Mesendoderm (in vitro differentiated cells): ENCODE measurements around the gene CASKIN1.

Experiments used
- DNase-seq: peaks from one replicate; pipeline ENCODE4 v3.0.0; 2013
- H2AK5ac ChIP-seq: 2 replicates; pipeline ENCODE4 v1.6.1; 2013; ENCODE audit warnings: low read length, inconsistent platforms
- H2BK120ac ChIP-seq: 2 replicates; pipeline ENCODE4 v1.6.1; 2013; ENCODE audit warnings: low read depth, mild to moderate bottlenecking, low read length, moderate library complexity, mixed read lengths
- H2BK15ac ChIP-seq: replicated peaks from 2 replicates; pipeline ENCODE4 v1.6.1; 2013; ENCODE audit warnings: low read depth, mild to moderate bottlenecking, moderate library complexity
- H2BK5ac ChIP-seq: 2 replicates; pipeline ENCODE4 v1.6.1; 2013; ENCODE audit warnings: low read length, inconsistent platforms
- H3K18ac ChIP-seq: 2 replicates; pipeline ENCODE4 v1.6.1; 2013; ENCODE audit warnings: mild to moderate bottlenecking, low read length, mixed read lengths
- H3K23ac ChIP-seq: one replicate; pipeline ENCODE4 v1.6.1; 2013; ENCODE audit warnings: low read length
- H3K27ac ChIP-seq: 2 replicates; pipeline ENCODE4 v1.5.1; 2013; ENCODE audit warnings: low read depth, mild to moderate bottlenecking, inconsistent platforms, low read length, moderate library complexity
- H3K27me3 ChIP-seq: 2 replicates; pipeline ENCODE4 v1.6.1; 2013; ENCODE audit warnings: low read length, control low read depth, mild to moderate bottlenecking, inconsistent platforms; ENCODE audit not compliant: insufficient read depth, poor library complexity
- H3K36me3 ChIP-seq: 2 replicates; pipeline ENCODE4 v1.6.1; 2013; ENCODE audit warnings: low read length, inconsistent platforms; ENCODE audit not compliant: control insufficient read depth, insufficient read depth
- H3K4ac ChIP-seq: one replicate; pipeline ENCODE4 v1.6.1; 2013; ENCODE audit warnings: low read depth, mild to moderate bottlenecking, low read length, moderate library complexity
- H3K4me1 ChIP-seq: 2 replicates; pipeline ENCODE4 v1.6.1; 2013; ENCODE audit warnings: low read depth, low read length, inconsistent platforms; ENCODE audit not compliant: control insufficient read depth
- H3K4me2 ChIP-seq: 2 replicates; pipeline ENCODE4 v1.6.1; 2013; ENCODE audit warnings: low read length
- H3K4me3 ChIP-seq: 2 replicates; pipeline ENCODE4 v1.5.1; 2013; ENCODE audit warnings: mild to moderate bottlenecking, low read length
- H3K56ac ChIP-seq: one replicate; pipeline ENCODE4 v1.6.1; 2013; ENCODE audit warnings: low read length
- H3K79me1 ChIP-seq: 2 replicates; pipeline ENCODE4 v1.6.1; 2013; ENCODE audit warnings: low read length, inconsistent platforms
- H3K79me2 ChIP-seq: 2 replicates; pipeline ENCODE4 v1.6.1; 2013; ENCODE audit warnings: mild to moderate bottlenecking, low read length; ENCODE audit not compliant: control insufficient read depth, insufficient read depth
- H3K9ac ChIP-seq: 2 replicates; pipeline ENCODE4 v1.6.1; 2013; ENCODE audit warnings: low read length, inconsistent platforms
- H4K5ac ChIP-seq: one replicate; pipeline ENCODE4 v1.6.1; 2013; ENCODE audit warnings: low read length
- H4K8ac ChIP-seq: one replicate; pipeline ENCODE4 v1.6.1; 2013; ENCODE audit warnings: low read depth, mild to moderate bottlenecking, control low read depth, low read length, moderate library complexity
- WGBS: extraction: QIAGEN DNeasy Blood & Tissue Kit; methylation state at CpG from one replicate; pipeline ENCODE4 v1.1.7; 2013; ENCODE audit warnings: low lambda C conversion rate, missing lambda C conversion rate; ENCODE audit not compliant: insufficient coverage; ENCODE audit errors: extremely low coverage; 5-methylcytosine and 5-hydroxymethylcytosine counted together

CASKIN1 gene

DNA sequence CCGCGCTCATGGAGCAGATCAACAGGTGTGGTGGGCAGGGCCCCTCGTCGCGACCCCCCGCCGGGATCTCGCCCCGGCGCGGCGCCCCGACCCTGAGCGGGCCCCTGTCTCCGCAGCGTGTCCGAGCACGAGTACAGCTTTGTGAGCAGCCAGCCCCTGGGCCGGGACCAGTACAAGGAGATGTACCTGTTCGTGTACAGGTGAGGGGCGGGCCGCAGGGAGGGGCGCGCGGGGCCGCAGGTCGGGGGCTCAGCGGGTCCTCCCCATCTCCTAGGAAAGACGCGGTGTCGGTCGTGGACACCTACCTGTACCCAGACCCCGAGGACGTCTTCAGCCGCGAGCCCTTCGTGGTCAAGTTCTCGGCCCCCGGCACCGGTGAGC is 40.7 kb upstream of the CASKIN1 start:
- peaks cover 3% of the 10 kb centered on the region for H3K27me3 ChIP-seq
- WGBS = no CpG with 5 or more reads among the region's 40 CpGs
- H2BK5ac ChIP-seq = no peak overlapping the region
- H3K56ac ChIP-seq = peak overlapping the region; percentile 25
- H3K9ac ChIP-seq = no peak overlapping the region
- no peak overlapping the region for H2BK15ac ChIP-seq
- no peak for DNase-seq
- no peak overlapping the region for H3K4me3 ChIP-seq
- H3K4me2 ChIP-seq = no peak overlapping the region
- no peaks in the 10 kb centered on the region for H3K4me1 ChIP-seq
- no peak overlapping the region for H4K5ac ChIP-seq
- H2AK5ac ChIP-seq = no peak overlapping the region
- no peaks in the 10 kb centered on the region for H3K79me1 ChIP-seq
- H3K36me3 ChIP-seq = no peaks in the 10 kb centered on the region
- H4K8ac ChIP-seq = no peak overlapping the region
- no peak overlapping the region for H3K4ac ChIP-seq
- H3K79me2 ChIP-seq = no peaks in the 10 kb centered on the region
- H3K18ac ChIP-seq = no peak overlapping the region
- no peak overlapping the region for H3K27ac ChIP-seq
- no peak overlapping the region for H3K23ac ChIP-seq
- no peak overlapping the region for H2BK120ac ChIP-seq

DNA sequence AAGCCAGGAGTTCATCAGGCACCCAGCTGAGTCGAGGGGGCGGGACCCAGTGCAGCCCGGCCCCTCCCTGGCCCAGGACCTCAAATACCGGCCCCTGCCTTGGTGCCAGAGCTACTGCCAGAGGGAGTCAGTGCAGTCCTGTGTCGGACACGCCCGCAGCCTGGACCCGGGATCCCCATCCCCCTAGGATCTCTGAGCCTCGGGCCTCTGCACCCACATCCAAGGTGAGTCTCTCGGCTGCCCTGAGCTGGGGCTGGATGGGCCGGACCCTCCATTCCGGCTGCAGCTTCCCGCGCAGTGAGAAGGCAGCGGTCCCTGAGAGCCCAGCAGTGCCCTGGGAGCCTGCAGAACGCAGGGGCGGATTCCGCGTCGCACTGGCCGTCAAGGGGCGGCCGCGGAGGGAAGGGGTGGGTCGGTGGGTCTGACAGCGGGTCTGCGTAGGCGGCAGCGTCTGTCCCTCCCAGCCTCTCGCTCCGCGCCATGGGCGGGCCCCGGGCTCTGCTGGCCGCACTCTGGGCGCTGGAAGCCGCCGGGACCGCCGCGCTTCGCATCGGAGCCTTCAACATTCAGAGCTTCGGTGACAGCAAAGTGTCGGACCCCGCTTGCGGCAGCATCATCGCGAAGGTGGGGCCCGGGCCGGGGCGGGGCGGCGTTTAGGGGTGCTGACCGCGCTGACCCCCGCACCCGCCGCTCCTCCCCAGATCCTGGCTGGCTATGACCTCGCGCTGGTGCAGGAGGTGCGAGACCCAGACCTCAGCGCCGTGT is 40.1 kb upstream of the CASKIN1 start, which contains the start of gene DNASE1L2:
Gene DNASE1L2 (plus strand): TSS at position 108 of the 765 bp plus-strand sequence. CDS start 373 bp downstream, at position 481.
- Histone ChIP-seq H4K5ac (no peak within 1 kb of the TSS), H2BK120ac (no peak within 1 kb of the TSS), H2AK5ac (no peak within 1 kb of the TSS), H2BK5ac (no peak within 1 kb of the TSS), H3K27me3 (peaks cover 3% of the 10 kb centered on the region), H3K27ac (no peak within 1 kb of the TSS), H3K79me2 (no peaks in the 10 kb centered on the region), H3K36me3 (no peaks in the 10 kb centered on the region), H3K4ac (no peak within 1 kb of the TSS), H3K23ac (no peak within 1 kb of the TSS), H3K4me2 (peak within 1 kb of the TSS; percentile 7), H3K4me3 (no peak within 1 kb of the TSS), H3K18ac (no peak within 1 kb of the TSS), H3K56ac (peak within 1 kb of the TSS; percentile 64), H4K8ac (no peak within 1 kb of the TSS), H2BK15ac (no peak within 1 kb of the TSS), H3K79me1 (no peaks in the 10 kb centered on the region), H3K4me1 (no peaks in the 10 kb centered on the region), H3K9ac (peak within 1 kb of the TSS; percentile 38)
- peak; percentile 56 for DNase-seq
- no CpG with 5 or more reads among the region's 64 CpGs for WGBS

DNA sequence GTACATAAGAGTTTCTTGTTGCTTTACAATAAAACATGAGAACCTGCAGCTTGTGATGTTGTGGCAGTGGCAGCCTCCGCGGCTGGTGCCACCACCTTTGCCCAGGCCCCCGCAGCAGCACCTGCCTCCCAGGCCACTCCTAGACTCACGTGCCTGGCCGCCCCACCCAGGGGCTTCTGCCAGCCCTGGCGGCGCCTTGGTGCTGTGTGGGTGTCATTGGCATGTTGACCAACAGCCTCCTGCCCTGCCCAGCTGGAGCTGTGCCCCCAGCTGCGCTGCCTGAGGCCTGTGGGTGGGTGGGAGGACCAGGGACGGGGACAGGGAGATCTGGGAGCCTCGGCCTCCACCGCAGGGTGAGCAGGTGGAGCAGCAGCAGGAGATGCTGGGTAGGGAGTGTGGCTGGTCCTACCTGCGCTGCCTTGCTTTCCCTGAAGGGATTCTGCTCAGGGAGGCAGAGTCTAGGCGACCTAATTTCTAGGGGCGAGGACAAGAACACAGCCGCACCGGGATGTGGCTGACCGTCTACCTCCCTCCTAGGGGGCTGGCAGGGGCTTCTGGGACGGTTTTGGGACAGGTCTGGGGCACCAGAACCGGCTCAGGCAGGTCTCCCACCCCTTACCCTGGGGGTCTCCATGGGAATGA is 39.4 kb upstream of the CASKIN1 start:
- no peaks in the 10 kb centered on the region for H3K36me3 ChIP-seq
- no peak overlapping the region for H3K9ac ChIP-seq
- WGBS = no CpG with 5 or more reads among the region's 19 CpGs
- H4K5ac ChIP-seq = no peak overlapping the region
- H3K27ac ChIP-seq = no peak overlapping the region
- H4K8ac ChIP-seq = no peak overlapping the region
- H3K23ac ChIP-seq = no peak overlapping the region
- DNase-seq = no peak
- H2AK5ac ChIP-seq = no peak overlapping the region
- no peak overlapping the region for H2BK5ac ChIP-seq
- H3K79me2 ChIP-seq = no peaks in the 10 kb centered on the region
- no peaks in the 10 kb centered on the region for H3K79me1 ChIP-seq
- peaks cover 3% of the 10 kb centered on the region for H3K27me3 ChIP-seq
- no peaks in the 10 kb centered on the region for H3K4me1 ChIP-seq
- no peak overlapping the region for H3K4me2 ChIP-seq
- no peak overlapping the region for H2BK15ac ChIP-seq
- no peak overlapping the region for H3K4ac ChIP-seq
- H3K4me3 ChIP-seq = no peak overlapping the region
- H3K18ac ChIP-seq = no peak overlapping the region
- H3K56ac ChIP-seq = no peak overlapping the region
- H2BK120ac ChIP-seq = no peak overlapping the region

DNA sequence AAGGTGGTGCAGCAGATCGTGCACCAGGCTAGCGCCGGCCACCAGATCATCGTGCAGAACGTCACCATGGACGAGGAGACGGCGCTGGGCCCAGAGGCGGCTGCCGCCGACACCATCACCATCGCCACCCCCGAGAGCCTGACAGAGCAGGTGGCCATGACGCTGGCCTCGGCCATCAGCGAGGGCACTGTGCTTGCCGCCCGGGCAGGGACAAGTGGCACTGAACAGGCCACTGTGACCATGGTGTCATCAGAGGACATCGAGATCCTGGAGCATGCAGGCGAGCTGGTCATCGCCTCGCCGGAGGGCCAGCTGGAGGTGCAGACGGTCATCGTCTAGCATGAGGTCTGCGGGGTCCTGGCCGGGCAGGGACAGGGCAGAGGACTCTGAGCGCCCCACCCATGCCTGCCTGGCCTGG is 38.8 kb upstream of the CASKIN1 start:
- Histone ChIP-seq H3K27ac (no peak overlapping the region), H3K4me1 (no peaks in the 10 kb centered on the region), H2BK5ac (no peak overlapping the region), H2BK15ac (no peak overlapping the region), H3K18ac (no peak overlapping the region), H3K9ac (no peak overlapping the region), H3K79me1 (no peaks in the 10 kb centered on the region), H4K8ac (no peak overlapping the region), H3K56ac (no peak overlapping the region), H3K27me3 (peaks cover 3% of the 10 kb centered on the region), H3K4me2 (no peak overlapping the region), H3K4ac (no peak overlapping the region), H2AK5ac (no peak overlapping the region), H3K4me3 (no peak overlapping the region), H3K79me2 (no peaks in the 10 kb centered on the region), H3K36me3 (no peaks in the 10 kb centered on the region), H3K23ac (no peak overlapping the region), H4K5ac (no peak overlapping the region), H2BK120ac (no peak overlapping the region)
- DNase-seq = no peak
- WGBS = no CpG with 5 or more reads among the region's 28 CpGs

DNA sequence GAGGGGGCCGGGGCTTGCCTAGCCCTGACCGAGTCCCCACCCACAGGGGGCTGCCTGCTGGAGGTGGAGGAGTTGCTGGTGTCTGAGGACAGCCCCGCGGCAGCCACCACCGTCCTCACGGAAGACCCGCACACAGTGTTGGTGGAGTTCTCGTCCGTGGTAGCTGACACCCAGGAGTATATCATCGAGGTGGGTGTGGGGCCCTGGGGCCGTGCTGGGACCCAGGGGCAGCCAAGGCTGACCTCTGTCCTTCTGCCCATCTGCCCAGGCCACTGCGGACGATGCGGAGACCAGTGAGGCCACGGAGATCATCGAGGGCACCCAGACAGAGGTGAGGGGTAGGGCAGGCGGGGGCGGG is 38.4 kb upstream of the CASKIN1 start:
- Histone ChIP-seq H3K18ac (no peak overlapping the region), H4K8ac (no peak overlapping the region), H3K27ac (no peak overlapping the region), H2AK5ac (no peak overlapping the region), H3K4me2 (no peak overlapping the region), H3K9ac (no peak overlapping the region), H4K5ac (no peak overlapping the region), H2BK120ac (no peak overlapping the region), H3K4me1 (no peaks in the 10 kb centered on the region), H3K79me2 (no peaks in the 10 kb centered on the region), H3K4ac (no peak overlapping the region), H3K56ac (no peak overlapping the region), H2BK5ac (no peak overlapping the region), H3K23ac (no peak overlapping the region), H3K27me3 (peaks cover 3% of the 10 kb centered on the region), H3K79me1 (no peaks in the 10 kb centered on the region), H3K4me3 (no peak overlapping the region), H3K36me3 (no peaks in the 10 kb centered on the region), H2BK15ac (no peak overlapping the region)
- no peak for DNase-seq
- no CpG with 5 or more reads among the region's 18 CpGs for WGBS
